Gastrocnemius medialis (tissue), 4 donors: ENCODE results near the gene NSUN7.
A peak's percentile ranks its signal among the peaks of the same experiment; 100 is the strongest.

Experiments used
- CTCF ChIP-seq, 5 experiments: fragments of 450-650 bp in 3 of 5; fragments of 200-600 bp in 2 of 5; sonication (generic) in 2 of 5; IDR thresholded peaks in 4 of 5; conservative IDR thresholded peaks in 1 of 5; 1 replicate in 4 of 5; 2 replicates in 1 of 5; pipeline ENCODE4 v1.5.1; 2016 to 2019; ENCODE audit warnings: antibody characterized with exemption in 5 of 5, mild to moderate bottlenecking in 3 of 5, moderate library complexity in 3 of 5
- POLR2A ChIP-seq, 2 donors: fragments of 450-650 bp; IDR thresholded peaks; one replicate each; pipeline ENCODE4 v1.6.1; 2017; ENCODE audit warnings: antibody characterized with exemption in 2 of 2, mild to moderate bottlenecking in 2 of 2, moderate library complexity in 2 of 2

DNA sequence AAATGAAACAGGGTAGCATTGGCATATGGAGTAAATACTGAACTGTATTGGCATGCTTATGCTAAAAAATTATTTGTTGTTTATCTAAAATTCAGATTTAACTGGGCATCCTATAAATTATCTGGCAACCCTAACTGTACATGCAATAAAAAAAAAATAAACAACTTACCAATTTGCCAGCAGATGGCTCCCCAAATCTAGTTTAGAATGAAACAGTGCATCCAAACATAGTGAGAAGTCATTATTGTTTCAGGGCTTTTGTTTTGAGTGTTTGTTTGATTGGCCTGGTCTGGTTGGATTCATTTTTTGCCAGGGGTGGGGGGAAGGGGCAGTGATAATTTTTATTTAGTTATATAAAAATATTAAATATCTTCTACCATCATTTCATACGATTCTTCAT is 12.8 kb upstream of the NSUN7 start:
- TF ChIP-seq POLR2A (IDR thresholded peaks at IDR 0.05) (no peak), CTCF (IDR thresholded peaks at IDR 0.05 in 4 of 5, conservative IDR thresholded peaks at IDR 0.05 in 1 of 5) (peak in 1 of 5 experiments; percentile 26)
